PC-3 (cell line): ENCODE measurements around the gene CHI3L2. TPM values are rescaled to one million over a fixed set of nuclear protein-coding genes. Genes with fewer than 3 reads are reported as not detected.

Experiments used
- ATAC-seq: fragments of 200-7000 bp; cut with Tn5 transposase; 2 replicates; pipeline ENCODE4 v1.9.1; 2020; ENCODE audit warnings: mild to moderate bottlenecking, moderate library complexity
- BruUV-seq: library from RNA; stranded (reverse); fragments of 400-500 nt; replicated peaks from 2 replicates; lab custom pipeline; 2021; lab: Mats Ljungman, UMichigan
- CTCF ChIA-PET: fragments of 300-600 bp; sonication (Branson Sonifier 250); formaldehyde crosslinking; loops from one replicate; lab custom pipeline; 2022; ENCODE audit warnings: antibody characterized with exemption; lab: Charles Lee
- POLR2A ChIA-PET: fragments of 300-600 bp; sonication (Branson Sonifier 250); formaldehyde crosslinking; loops from one replicate; lab custom pipeline; 2022; ENCODE audit warnings: antibody characterized with exemption; ENCODE audit not compliant: unreplicated experiment; lab: Charles Lee
- DNase-seq: peaks from one replicate; pipeline ENCODE4 v3.0.0-alpha.2; 2015
- H2AFZ ChIP-seq: fragments of 300-600 bp; sonication (generic); 2 replicates; pipeline ENCODE4 v1.6.0; 2016; ENCODE audit warnings: antibody characterized with exemption, low read length
- H3F3A ChIP-seq: fragments of 300-600 bp; sonication (generic); one replicate; pipeline ENCODE4 v1.6.0; 2017; ENCODE audit warnings: antibody characterized with exemption, low read length, control low read depth, mild to moderate bottlenecking; ENCODE audit not compliant: unreplicated experiment
- H3K27ac ChIP-seq: fragments of 300-600 bp; sonication (generic); 2 replicates; pipeline ENCODE4 v1.5.1; 2016; ENCODE audit warnings: mild to moderate bottlenecking, low read length
- H3K27me3 ChIP-seq: fragments of 300-600 bp; sonication (generic); 2 replicates; pipeline ENCODE4 v1.6.1; 2016; ENCODE audit warnings: low read length, mixed read lengths
- H3K36me3 ChIP-seq: fragments of 300-600 bp; sonication (generic); 2 replicates; pipeline ENCODE4 v1.6.1; 2016; ENCODE audit warnings: low read depth, mixed run types, low read length, mixed read lengths
- H3K4me1 ChIP-seq: fragments of 300-600 bp; sonication (generic); 2 replicates; pipeline ENCODE4 v1.5.1; 2016; ENCODE audit warnings: low read length; ENCODE audit not compliant: insufficient read depth
- H3K4me2 ChIP-seq: fragments of 300-600 bp; sonication (generic); 2 replicates; pipeline ENCODE4 v1.6.0; 2016; ENCODE audit warnings: low read length
- H3K4me3 ChIP-seq: fragments of 300-600 bp; sonication (generic); 2 replicates; pipeline ENCODE4 v1.5.1; 2016; ENCODE audit warnings: mild to moderate bottlenecking, low read length, mixed read lengths
- H3K79me2 ChIP-seq: fragments of 300-600 bp; sonication (generic); 2 replicates; pipeline ENCODE4 v1.6.1; 2017; ENCODE audit warnings: low read length, mixed read lengths
- H3K9ac ChIP-seq: fragments of 300-600 bp; sonication (generic); 2 replicates; pipeline ENCODE4 v1.6.0; 2016; ENCODE audit warnings: mild to moderate bottlenecking, low read length
- H3K9me2 ChIP-seq: fragments of 300-600 bp; sonication (generic); replicated peaks from 2 replicates; pipeline ENCODE4 v1.6.1; 2016; ENCODE audit warnings: mixed run types, low read length, mixed read lengths
- H3K9me3 ChIP-seq: fragments of 300-600 bp; sonication (generic); 2 replicates; pipeline ENCODE4 v1.6.1; 2016; ENCODE audit warnings: low read length, mixed read lengths
- H4K20me1 ChIP-seq: fragments of 300-600 bp; sonication (generic); 2 replicates; pipeline ENCODE4 v1.6.1; 2016; ENCODE audit warnings: low read length, mixed read lengths
- CTCF ChIP-seq: fragments of 300-600 bp; sonication (generic); conservative IDR thresholded peaks from 2 replicates; pipeline ENCODE4 v1.5.1; 2017; ENCODE audit warnings: antibody characterized with exemption, low read depth, mild to moderate bottlenecking, low read length
- EZH2 ChIP-seq: fragments of 300-600 bp; sonication (generic); IDR thresholded peaks from one replicate; pipeline ENCODE4 v1.6.1; 2017; ENCODE audit warnings: antibody characterized with exemption, mild to moderate bottlenecking, low read length; ENCODE audit not compliant: unreplicated experiment
- EZH2phosphoT487 ChIP-seq: fragments of 300-600 bp; sonication (generic); IDR thresholded peaks from 2 replicates; pipeline ENCODE4 v1.6.1; 2018; ENCODE audit warnings: mild to moderate bottlenecking, antibody characterized with exemption, low read length, borderline replicate concordance
- intact Hi-C: fragments of 100-400 bp; cut with micrococcal nuclease; formaldehyde crosslinking; loops from 2 replicates; pipeline ENCODE4 v1.9.0; 2023
- total RNA-seq: library from RNA; depleted of rRNA; stranded (reverse); fragments of >200 nt; gene quantifications from 2 replicates; pipeline ENCODE4 v1.2.3, GENCODE V29; 2014

Gene CHI3L2
- total RNA-seq, 1 experiment from 2014 or later = 0.55 TPM

DNA sequence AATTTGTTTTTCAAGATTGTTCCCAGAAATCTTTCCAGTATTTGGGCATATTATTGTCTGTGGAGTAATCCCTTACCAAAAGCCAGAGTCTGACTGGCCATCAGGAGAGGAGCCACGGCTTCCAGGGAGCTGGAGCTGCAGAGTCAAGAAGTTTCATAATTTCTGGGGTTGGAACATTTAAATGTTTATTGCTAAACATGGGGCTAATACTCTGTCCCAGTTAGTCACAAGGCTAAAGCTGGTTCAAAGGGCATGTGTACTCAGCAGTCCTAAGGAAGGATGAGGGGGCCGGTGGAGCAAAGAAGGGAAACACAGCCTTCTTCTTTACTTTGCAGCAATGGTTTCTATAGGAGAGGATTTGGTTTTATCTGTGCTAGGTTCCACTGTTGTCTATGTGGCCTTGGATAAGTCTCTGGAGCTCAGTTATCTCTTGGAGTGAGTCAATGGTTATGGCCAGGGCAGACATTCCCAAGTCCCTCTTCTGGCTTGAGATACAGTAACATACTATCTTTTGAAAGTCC lies 36.5 kb upstream of the CHI3L2 start:
- ATAC-seq (no peak), DNase-seq (no peak)
- intact Hi-C loops = no loop called here
- Histone ChIP-seq H3K27me3 (no peaks in the 10 kb centered on the region), H3K4me3 (no peak overlapping the region), H3F3A (no peaks in the 10 kb centered on the region), H2AFZ (no peak overlapping the region), H3K79me2 (no peaks in the 10 kb centered on the region), H3K36me3 (peaks cover 10% of the 10 kb centered on the region; the same call in 1 of the 2 replicates), H3K9ac (no peak overlapping the region), H3K4me1 (no peaks in the 10 kb centered on the region), H3K4me2 (no peak overlapping the region), H3K9me3 (no peaks in the 10 kb centered on the region), H3K9me2 (no peaks in the 10 kb centered on the region), H3K27ac (no peak overlapping the region), H4K20me1 (no peaks in the 10 kb centered on the region)
- ChIA-PET CTCF (interaction anchor here (0.6 kb wide), 1 partner anchor 288 kb away, joined by 4 read pairs; no protein-coding TSS in a partner anchor), POLR2A (no interaction called here)
- BruUV-seq = no TSS peak
- TF ChIP-seq EZH2phosphoT487 = no peak
- TF ChIP-seq EZH2 = no peak
- no peak for TF ChIP-seq CTCF

DNA sequence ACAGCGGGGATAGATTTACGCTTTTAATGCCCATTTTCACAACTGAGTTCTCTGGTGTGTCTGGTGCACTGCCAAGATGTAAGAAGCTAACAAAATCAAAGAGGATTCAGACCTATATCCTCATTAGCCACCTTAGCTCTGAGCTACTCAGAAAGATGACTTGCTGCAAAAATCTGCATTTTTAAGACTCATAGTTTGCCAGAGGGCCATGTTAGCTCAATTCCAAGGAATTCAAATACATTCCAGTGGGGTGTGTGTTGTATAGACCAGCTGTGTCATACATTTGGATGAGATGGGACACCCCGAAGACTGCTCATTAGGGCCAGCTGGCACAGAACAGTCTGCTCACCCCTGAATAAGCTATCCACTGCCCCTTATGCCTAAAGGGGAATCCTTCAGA lies 36.0 kb upstream of the CHI3L2 start:
- H4K20me1 ChIP-seq = no peaks in the 10 kb centered on the region
- CTCF ChIA-PET = no interaction called here
- intact Hi-C loops = no loop called here
- H3K9me3 ChIP-seq = no peaks in the 10 kb centered on the region
- H3K9me2 ChIP-seq = no peaks in the 10 kb centered on the region
- no peaks in the 10 kb centered on the region for H3K4me1 ChIP-seq
- DNase-seq (no peak), ATAC-seq (no peak)
- no peak overlapping the region for H3K4me3 ChIP-seq
- no peak overlapping the region for H2AFZ ChIP-seq
- no peaks in the 10 kb centered on the region for H3F3A ChIP-seq
- H3K27me3 ChIP-seq = no peaks in the 10 kb centered on the region
- no peak overlapping the region for H3K9ac ChIP-seq
- no peak overlapping the region for H3K4me2 ChIP-seq
- POLR2A ChIA-PET = no interaction called here
- H3K79me2 ChIP-seq = no peaks in the 10 kb centered on the region
- H3K27ac ChIP-seq = no peak overlapping the region
- peaks cover 9% of the 10 kb centered on the region; the same call in 1 of the 2 replicates for H3K36me3 ChIP-seq
- BruUV-seq = no TSS peak
- no peak for TF ChIP-seq EZH2
- TF ChIP-seq EZH2phosphoT487 = no peak
- TF ChIP-seq CTCF = no peak

DNA sequence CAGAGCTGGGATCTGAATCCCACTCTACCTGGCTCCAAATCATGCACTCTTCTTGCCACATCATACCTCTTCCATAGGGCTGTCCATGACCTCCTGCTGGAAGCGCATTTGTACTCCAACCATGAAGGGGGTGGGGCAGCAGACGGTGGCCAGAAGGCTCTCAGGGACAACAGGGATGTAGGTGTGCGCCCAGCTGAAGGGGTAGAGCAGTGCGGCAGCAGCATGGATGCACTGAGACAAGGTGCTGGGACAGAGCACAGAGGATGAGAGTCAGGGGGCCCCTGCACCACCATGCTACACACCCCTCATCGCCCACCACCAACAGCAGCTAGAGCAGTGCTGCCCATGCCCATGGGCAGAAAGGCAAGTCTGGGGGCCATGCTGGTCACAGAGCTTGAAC lies 35.4 kb upstream of the CHI3L2 start:
- Histone ChIP-seq H3K4me1 (no peaks in the 10 kb centered on the region), H3K4me3 (no peak overlapping the region), H3K9ac (no peak overlapping the region), H3K79me2 (no peaks in the 10 kb centered on the region), H3K9me3 (no peaks in the 10 kb centered on the region), H3K27me3 (no peaks in the 10 kb centered on the region), H4K20me1 (no peaks in the 10 kb centered on the region), H3K36me3 (peaks cover 3% of the 10 kb centered on the region; the same call in 1 of the 2 replicates), H3K27ac (no peak overlapping the region), H3F3A (no peaks in the 10 kb centered on the region), H2AFZ (no peak overlapping the region), H3K9me2 (no peaks in the 10 kb centered on the region), H3K4me2 (no peak overlapping the region)
- TF ChIP-seq EZH2 (no peak), EZH2phosphoT487 (no peak), CTCF (no peak)
- intact Hi-C loops = no loop called here
- no peak for ATAC-seq
- ChIA-PET CTCF (no interaction called here), POLR2A (no interaction called here)
- no TSS peak for BruUV-seq
- DNase-seq = no peak
